Transverse colon (tissue), 4 donors: ENCODE data around the gene CCN5.

Experiments
- CTCF ChIP-seq, 5 experiments: fragments of 200-600 bp in 3 of 5; fragments of 450-650 bp in 2 of 5; sonication (generic) in 3 of 5; IDR thresholded peaks; 1 replicate in 2 of 5; 2 replicates in 3 of 5; pipeline ENCODE4 v1.5.1; 2016 to 2017; ENCODE audit warnings: antibody characterized with exemption in 5 of 5, inconsistent platforms in 3 of 5, mild to moderate bottlenecking in 2 of 5, moderate library complexity in 1 of 5
- POLR2A ChIP-seq: fragments of 450-650 bp; IDR thresholded peaks from one replicate; pipeline ENCODE4 v1.6.1; 2016; ENCODE audit warnings: antibody characterized with exemption, mild to moderate bottlenecking, moderate library complexity
- POLR2AphosphoS5 ChIP-seq, 3 donors: sonication (generic); formaldehyde crosslinking; IDR thresholded peaks; one replicate each; pipeline ENCODE4 v1.6.1; 2016; ENCODE audit warnings: antibody characterized with exemption in 3 of 3

GRCh38 chr20:44686934-44687333 lies 28.2 kb upstream of the CCN5 start:
- no peak for TF ChIP-seq POLR2AphosphoS5 (IDR thresholded peaks at IDR 0.05)
- TF ChIP-seq CTCF (IDR thresholded peaks at IDR 0.05): no peak
- TF ChIP-seq POLR2A: no peak
